Adipose tissue (tissue), 3 donors: Measurements from ENCODE around the gene SLC2A9. TPM values are rescaled to one million over a fixed set of nuclear protein-coding genes. Genes with fewer than 3 reads are reported as not detected.

Experiments
- H3K27ac ChIP-seq: one replicate; pipeline ENCODE4 v1.5.1; 2013; ENCODE audit warnings: low read depth, low read length
- WGBS, 3 donors: extraction: QIAGEN DNeasy Blood & Tissue Kit; methylation state at CpG; one replicate each; pipeline ENCODE4 v1.1.7; 2013; 5-methylcytosine and 5-hydroxymethylcytosine counted together
- polyA plus RNA-seq, 3 donors: library from polyadenylated mRNA; stranded (reverse); fragments of 200-250 nt; gene quantifications; one replicate each; pipeline ENCODE4 v1.2.3, GENCODE V29; 2013
- donor health status: healthy with polysubstance abuse.
- donor health status: Bipolar disorder and iron deficiency.
- donor health status: healthy.

SLC2A9 gene
- polyA plus RNA-seq, 3 donors = 2.0 to 6.5 (median 2.5) TPM

DNA sequence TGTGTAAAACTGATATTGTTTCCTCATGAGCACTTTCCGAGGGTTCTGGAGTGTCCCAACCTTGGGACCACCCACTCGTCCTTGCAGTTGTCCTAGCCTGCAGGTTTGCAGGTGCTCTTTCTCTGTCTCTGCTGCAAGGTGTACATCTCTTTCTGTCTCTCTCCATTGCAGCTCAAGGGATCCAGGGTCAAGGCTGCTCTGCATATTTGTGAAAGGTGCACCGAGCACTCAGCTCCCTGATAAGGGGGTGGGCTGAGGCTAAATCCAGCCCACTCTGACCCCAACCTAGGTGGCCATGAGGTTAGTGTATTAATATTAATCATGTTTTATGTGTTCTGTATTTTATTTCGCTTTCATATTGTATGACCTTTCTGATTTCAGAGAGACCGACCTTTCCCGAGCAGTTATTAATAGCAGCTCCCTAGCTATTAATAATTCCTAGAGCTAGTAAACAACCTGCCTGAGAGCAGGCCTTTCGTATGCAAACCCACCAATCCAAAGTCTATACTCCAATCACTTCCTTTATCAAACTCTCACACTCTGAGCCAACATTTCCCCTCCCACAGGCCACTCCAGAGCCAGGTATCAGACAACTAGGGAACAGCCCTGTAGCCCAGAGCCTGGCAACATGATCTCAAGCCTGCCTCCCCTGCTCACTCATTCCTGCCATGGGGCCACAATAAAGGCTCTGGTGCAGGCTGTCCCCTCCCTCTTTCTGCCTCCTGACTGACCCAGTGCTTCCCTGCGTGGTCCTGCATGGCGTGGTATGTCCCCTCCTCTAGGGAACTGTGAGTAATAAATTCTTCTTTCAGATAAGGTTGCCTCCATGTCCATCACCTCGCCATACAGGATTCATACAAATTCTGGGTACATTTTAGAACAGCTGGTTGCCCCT is 73.9 kb downstream of the SLC2A9 start:
- H3K27ac ChIP-seq = no peak overlapping the region
- WGBS, 3 donors = 53 to 83% (median 79%) methylated on average over 10 of the region's 10 CpGs

DNA sequence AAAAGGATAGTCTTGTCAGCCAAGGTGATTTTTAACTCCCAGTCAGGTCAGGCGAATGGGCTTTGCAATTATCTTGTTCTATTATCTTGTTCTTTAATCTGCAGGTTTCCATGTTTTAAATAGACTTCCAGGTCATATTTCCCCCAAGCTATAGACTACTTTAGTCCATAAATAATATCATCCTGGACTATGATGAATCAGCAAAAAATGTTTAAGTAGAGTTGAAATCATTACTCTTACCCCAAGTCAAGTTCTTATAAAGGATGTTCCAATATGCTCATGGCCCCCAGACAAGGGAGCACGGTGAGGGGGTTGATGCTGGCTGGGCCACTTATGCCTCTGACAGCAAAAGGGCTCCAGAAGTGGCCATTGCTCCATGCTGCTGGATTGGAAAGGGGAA is 75.1 kb downstream of the SLC2A9 start:
- WGBS, 3 donors = 90 to 93% (median 91%) methylated on average over 2 of the region's 2 CpGs
- no peak overlapping the region for H3K27ac ChIP-seq

DNA sequence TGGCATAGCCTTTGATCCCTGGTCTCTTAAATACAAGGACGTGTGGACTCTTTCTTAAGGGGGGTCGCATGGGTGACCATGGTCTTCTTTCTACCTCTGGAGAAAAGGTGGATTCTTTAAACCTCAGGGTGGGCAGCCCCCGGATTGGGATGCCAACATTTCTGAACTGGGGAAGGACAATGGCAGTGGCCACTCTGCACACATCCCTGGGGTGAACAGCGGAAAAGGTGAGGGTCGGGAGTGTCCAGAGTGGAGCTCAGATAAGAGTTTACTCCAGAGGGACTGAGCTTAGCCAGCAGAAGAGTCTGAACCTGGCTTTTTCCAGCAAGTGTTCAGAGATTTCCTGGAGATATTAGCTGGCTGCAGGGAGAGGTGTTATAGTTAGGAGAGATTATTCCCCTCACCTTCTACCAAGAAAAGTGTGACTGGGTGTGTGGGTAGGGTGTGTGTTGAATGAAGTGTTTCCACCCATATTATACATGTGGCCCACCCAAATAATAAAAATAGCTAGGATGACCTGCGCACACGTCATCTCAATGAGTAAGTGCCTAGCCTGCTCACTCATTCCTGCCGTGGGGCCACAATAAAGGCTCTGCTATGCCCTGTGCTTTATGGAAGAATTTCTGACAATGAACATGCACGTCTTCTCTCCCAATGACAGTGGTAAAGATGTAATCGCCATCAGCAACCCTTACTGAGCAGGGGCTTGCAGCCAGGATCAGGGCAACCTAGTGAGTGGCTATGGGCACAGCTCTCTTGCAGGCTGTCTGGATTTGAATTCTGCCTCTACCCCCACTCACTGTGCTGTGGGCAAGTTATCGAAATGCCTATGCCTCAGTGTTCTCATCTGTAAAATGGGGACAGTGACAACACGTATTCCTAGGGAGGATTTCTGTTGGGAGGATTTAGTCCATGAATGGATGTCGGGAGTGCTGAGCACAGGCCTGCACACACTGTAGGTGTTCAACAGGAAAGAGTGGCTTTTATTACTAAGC is 76.6 kb downstream of the SLC2A9 start:
- 83 to 85% (median 84%) methylated on average over 13 of the region's 13 CpGs for WGBS, 3 donors
- no peak overlapping the region for H3K27ac ChIP-seq

DNA sequence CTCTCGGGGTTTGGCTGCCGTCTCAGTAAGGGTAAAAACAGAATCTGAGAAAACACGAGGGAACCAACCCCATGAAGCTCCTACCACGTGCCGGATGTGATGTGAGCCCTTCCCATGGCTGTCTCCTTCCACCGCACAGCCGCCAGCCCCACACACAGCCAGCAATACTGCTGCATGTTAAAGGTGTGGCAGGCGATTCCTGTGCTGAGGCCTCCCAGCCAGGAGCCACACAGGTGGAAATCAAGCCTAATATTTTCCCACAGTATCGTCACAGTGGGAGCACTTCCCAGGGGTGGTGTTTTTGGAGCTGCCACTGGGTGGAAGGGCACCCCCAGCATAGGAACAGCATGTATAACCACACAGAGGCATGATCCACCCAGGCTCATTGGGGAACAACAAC is 77.5 kb downstream of the SLC2A9 start:
- 90 to 94% (median 93%) methylated on average over 9 of the region's 9 CpGs for WGBS, 3 donors
- H3K27ac ChIP-seq = no peak overlapping the region

DNA sequence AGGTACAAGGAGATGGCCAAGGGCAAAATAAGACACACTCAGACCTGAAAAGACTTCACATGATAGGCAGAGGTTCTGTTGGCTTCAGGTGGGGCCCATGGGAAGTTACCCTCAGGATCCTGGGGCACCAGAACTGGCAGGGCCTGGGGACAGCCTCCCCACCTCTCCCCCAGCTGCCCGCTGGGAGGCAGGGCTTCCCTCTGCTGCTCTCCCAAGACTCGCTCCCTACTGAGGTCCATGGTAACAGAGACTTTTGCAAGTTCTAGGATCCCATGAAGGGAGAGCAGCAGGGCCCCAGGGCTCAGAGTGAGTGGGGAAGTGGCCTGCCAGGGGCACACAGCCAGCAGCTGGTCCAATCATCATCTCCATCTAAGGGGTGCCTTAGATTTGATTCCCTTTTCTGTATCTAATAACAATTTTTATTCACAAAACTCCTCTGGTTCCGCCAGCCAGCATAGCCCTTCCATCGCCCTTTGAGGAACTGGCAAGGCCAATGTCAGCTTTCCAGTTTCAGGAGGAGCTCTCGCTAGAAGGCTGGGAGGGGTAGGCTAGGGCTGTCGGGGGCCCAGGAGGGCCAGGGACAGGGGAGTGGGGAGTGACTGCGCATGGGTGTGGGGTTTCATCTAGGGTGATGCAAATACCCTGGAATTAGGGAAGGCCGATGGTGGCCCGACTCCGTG is 78.2 kb downstream of the SLC2A9 start:
- no peak overlapping the region for H3K27ac ChIP-seq
- WGBS, 3 donors = 88 to 93% (median 93%) methylated on average over 10 of the region's 10 CpGs

DNA sequence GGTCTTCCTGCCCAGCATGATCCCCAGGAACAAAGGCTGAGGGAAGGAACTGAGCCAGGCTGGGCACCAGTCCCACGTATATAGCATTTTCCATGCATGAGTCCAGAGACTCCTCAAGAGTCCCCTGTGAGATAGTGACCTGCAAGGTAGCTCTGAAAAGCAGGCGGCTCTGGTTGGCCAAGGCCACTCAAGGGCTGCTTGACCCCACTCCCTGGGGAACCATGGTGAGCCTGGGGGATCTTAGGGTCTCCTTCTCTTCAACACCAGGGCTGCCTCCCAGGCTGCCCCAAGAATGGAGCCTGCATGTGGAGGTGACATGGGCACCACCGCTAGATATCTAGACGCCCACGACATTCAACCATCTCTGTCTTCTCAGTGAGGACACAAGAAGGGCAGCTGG is 79.2 kb downstream of the SLC2A9 start:
- 90 to 95% (median 94%) methylated on average over 5 of the region's 5 CpGs for WGBS, 3 donors
- no peak overlapping the region for H3K27ac ChIP-seq

DNA sequence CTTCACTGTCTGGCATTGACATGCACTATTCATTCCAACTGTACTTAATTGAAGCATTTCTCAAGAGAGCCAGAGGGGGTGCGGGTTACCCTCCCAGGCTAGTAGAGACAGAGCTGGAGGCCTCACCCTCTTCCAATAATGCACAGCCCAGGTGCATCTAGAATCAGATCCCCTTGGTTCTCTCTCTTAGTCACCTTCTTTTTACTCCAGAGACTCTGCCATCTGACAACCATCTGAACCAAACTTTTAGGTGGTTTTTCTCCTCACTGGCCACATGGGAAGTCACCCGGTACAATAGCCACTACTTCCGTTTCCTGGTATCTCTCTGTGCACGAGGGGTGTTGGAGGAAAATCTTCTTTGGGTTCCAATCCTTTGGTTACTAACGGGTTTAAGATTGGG is 81.3 kb downstream of the SLC2A9 start:
- WGBS, 3 donors = 85 to 92% (median 92%) methylated on average over 5 of the region's 5 CpGs
- no peak overlapping the region for H3K27ac ChIP-seq

DNA sequence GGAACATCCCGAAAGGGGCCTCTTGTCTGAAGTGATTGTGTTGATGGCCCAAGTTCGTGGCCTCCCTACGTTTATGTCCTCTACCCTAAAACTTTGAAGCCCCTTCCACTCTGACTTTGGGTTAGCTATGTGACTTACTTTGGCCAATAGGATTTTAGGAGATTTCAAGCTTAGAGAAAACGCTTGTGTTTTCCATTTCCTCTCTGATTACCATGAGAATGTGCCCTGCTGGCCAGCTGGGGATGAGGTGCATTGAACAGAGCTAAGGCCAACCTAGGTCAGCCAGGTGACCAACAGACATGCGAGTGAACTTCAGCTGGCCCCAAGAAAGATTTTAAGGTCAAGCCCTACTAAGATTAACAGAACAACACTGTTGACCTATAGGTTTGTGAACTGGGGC is 82.4 kb downstream of the SLC2A9 start:
- no peak overlapping the region for H3K27ac ChIP-seq
- 77 to 84% (median 83%) methylated on average over 5 of the region's 5 CpGs for WGBS, 3 donors

DNA sequence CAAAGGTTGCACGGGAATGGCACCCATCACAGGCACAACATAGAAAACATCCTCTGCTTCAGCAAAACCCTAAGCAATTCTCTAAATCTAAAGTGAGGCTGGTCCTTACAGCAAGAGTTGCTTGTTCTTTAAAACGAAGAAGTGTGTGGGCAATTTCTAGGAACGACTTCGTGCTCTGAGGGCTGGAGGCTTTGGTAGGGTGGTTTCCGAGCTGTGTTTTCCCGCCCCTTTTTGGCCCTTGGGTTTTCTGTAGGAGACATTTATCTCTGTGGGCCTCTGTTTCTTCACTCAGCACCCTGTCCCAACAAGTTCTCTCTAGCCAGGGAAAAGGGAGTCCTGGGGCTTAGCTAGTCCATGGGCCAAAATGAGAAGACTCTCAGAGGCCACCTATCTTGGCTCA is 84.2 kb downstream of the SLC2A9 start:
- 85 to 87% (median 85%) methylated on average over 6 of the region's 6 CpGs for WGBS, 3 donors
- H3K27ac ChIP-seq = no peak overlapping the region

DNA sequence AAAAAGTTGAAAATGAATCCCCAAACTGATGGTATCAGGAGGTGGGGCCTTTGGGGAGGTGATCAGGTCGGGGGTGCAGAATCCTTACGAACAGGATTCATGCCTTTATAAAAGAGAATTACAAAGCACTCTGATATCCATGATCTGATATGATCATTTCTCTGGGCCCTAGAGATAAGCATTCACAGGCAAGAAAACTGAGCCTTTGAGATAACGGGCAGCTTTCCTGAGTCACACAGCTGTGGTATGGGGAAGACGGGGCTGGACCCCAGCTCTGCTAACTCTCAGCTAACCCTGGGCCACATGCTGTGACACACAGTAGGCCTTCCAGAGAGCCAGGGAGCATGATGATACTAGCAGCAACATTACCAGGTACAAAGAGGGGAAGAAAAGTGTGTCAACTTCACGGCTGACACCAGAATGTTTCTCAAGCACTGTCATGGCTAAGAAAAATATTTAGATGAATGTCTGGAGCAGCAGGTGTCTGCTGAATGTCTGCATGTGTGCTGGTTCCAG is 85.1 kb downstream of the SLC2A9 start:
- WGBS, 3 donors = 72 to 82% (median 77%) methylated on average over 5 of the region's 5 CpGs
- H3K27ac ChIP-seq = no peak overlapping the region

DNA sequence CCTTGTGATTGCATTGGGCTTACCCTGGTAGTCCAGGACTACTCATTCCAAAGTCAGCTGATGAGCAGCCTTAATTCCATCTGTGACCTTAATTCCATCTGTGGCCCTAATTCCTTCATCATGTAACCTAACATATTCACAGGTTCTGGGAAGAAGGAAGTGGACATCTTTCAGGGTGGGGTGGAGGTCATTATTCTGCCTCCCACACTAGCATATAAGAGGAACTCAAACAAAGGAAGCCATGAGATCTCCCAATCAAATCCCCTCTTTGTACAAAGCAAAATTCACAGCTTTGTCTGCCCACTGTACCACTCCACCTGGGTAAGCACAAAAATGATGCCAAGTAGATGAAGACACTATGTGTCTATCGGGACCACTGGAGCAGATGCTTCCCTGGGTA is 87.3 kb downstream of the SLC2A9 start:
- WGBS, 3 donors = 93 to 96% (median 96%) methylated on average over 1 of the region's 1 CpG
- H3K27ac ChIP-seq = no peak overlapping the region

DNA sequence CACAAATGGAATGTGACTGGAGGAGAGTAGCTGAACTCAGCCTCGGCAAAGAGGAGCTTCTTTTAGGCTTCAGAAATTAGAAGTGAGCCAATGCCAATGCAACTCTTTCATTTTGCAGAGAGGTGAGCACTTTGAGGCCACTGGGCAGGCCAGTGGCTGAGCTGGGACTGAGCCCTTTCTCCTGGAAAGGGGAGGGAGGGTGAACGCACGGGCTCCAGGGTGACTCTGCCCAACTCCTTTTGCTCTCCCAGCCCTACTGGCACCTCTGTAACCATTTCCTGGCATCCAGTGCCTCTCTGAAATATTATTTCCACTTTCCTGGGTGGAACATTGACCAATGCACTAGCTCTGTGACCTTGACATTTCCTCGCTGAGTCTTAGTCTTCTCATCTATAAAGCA is 88.1 kb downstream of the SLC2A9 start:
- no peak overlapping the region for H3K27ac ChIP-seq
- WGBS, 3 donors = 65 to 88% (median 80%) methylated on average over 4 of the region's 4 CpGs

DNA sequence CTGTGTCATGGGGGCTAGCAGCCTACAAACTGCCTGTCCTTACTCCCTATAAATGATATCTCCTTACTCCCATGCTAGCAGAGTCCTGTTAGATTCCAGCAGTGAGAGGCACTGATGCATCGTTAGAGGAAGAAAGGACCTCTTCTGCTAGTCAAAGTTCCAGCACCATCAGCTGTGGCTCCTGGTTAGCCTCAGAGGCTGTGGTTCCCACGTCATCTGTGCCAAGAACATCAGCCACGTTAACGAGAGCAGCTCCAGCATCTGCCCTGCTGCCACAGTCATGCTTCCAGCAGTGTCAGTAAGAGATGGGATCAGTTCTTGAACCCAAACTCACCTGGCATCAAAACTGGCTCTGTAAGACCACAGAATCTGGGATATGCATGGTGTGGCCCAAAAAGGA is 88.5 kb downstream of the SLC2A9 start:
- H3K27ac ChIP-seq = no peak overlapping the region
- WGBS, 3 donors = 68 to 73% (median 71%) methylated on average over 4 of the region's 4 CpGs

DNA sequence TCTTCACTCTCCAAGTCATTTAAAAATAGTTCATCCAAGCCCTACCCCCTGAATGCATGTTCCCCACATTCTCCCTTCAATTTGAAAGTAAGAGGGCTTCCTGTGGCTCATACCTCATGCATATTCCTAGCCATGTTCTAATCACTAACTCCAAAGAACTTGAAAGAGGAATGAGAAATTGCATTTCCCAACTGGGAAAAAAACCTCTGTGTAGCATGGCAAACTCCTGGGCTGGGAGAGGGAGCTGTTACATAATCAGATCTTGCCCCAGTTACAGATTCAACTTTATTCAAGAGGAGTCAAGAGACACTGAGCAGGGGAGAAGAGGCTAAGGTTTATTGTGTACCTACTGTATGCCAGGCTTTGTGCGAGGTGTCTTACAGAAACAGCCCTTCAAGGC is 90.2 kb downstream of the SLC2A9 start:
- WGBS, 3 donors = 83 to 94% (median 88%) methylated on average over 1 of the region's 1 CpG
- H3K27ac ChIP-seq = no peak overlapping the region

DNA sequence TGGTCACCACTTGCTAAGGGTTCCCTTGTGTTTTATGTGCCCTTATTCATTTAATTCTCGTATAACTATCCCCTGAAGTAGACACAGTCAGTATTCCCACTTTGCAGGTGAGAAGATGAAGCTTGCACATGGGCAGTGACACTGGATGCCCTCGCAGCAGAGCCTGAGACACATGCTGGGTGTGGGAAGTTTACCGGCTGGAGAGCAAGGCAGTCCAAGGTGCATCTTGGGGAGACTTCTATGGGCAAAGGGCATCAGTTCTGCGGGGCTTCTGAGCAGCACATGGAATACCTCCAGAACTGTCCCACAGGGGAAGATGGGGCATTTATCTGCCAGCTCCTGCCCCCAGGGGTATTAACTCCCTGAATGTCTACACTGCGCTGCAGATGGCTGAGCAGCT is 92.2 kb downstream of the SLC2A9 start:
- no peak overlapping the region for H3K27ac ChIP-seq
- 64 to 87% (median 84%) methylated on average over 5 of the region's 5 CpGs for WGBS, 3 donors

DNA sequence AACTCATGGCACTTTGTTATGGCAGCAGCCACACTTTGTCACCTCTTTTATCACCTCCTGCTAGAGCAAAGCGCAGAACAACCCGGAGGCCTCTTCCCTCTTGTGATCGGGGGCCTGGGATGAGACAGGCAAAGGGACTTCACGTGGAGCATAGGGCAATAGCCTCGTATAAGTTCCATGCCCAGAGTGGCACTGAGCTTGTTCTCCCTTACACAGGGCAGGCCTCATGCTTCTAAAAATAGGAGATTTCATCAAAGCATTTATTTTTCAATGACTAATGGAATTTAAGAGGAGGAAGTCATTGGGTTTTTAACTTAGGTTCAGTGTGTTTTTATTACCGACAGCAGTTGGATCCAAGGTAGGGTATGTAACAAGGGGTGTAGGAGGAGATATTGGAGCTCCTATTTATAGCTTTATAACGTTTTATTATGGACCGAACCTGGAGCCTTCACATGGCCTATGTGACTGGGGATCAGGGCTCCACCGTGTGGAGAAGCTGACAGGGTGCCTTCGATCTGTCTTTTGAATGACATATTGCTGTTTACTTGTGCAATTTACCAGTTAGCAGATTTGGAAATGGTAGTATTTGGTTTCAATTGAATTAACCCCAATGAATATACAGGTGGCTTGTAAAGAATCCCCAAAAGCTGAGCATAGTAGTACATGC is 93.8 kb downstream of the SLC2A9 start:
- WGBS, 3 donors = 68 to 71% (median 70%) methylated on average over 10 of the region's 10 CpGs
- H3K27ac ChIP-seq = no peak overlapping the region

DNA sequence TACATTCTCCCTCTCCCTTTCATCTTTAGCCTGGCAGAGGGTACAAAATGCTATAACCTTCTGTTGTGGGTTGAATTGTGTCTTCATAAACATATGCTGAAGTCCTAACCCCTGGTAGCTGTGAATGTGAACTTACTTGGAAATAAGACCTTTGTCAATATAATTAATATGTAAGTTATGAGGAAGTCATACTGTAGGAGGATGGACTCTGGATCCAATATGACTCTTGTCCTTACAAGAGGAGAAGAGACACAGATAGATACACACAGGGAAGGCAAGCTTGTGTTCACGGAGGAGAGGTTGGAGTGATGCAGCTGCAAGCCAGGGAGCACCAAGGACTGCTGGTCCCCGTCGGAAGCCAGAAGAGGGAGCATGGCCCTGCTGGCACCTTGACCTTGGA is 94.7 kb downstream of the SLC2A9 start:
- 69 to 96% (median 92%) methylated on average over 3 of the region's 3 CpGs for WGBS, 3 donors
- H3K27ac ChIP-seq = no peak overlapping the region
